ENCODE measurements around the gene CARMIL3.
A peak's percentile ranks its signal among the peaks of the same experiment; 100 is the strongest.

Gene CARMIL3

DNA sequence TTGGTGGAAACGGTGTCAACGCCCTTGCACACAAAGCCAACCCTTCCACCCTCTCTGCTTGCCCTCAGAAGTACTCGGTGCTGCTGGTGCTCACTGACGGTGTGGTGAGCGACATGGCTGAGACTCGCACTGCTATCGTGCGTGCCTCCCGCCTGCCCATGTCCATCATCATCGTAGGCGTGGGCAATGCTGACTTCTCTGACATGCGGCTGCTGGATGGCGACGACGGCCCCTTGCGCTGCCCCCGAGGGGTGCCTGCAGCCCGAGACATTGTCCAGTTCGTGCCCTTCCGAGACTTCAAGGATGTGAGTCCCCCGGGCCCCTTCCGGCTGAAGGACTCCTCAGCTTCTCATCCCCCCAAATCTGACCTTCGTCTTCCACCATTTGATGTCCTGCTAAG lies 25.3 kb downstream of the CARMIL3 start:
- DNase-seq: no peak

DNA sequence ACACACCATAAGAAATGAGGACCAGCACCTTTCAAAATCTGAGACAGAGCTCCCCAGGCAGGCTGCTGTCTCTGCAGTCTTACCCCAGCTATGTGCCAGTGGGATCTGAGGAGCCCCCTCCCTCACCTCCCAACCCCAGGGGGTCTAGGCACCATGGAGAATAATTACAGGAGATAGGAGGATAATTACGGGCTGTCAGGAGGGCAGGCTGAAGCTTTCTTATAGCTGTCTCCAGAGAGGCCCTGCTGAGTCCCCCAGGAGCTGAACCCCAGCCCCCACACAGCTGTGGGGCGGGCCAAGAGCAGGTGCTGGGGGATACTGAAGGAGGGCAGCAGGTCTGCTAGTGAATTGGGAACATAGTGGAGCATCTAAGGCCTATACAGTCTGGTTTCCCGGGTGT lies 26.3 kb downstream of the CARMIL3 start:
- no peak for DNase-seq

DNA sequence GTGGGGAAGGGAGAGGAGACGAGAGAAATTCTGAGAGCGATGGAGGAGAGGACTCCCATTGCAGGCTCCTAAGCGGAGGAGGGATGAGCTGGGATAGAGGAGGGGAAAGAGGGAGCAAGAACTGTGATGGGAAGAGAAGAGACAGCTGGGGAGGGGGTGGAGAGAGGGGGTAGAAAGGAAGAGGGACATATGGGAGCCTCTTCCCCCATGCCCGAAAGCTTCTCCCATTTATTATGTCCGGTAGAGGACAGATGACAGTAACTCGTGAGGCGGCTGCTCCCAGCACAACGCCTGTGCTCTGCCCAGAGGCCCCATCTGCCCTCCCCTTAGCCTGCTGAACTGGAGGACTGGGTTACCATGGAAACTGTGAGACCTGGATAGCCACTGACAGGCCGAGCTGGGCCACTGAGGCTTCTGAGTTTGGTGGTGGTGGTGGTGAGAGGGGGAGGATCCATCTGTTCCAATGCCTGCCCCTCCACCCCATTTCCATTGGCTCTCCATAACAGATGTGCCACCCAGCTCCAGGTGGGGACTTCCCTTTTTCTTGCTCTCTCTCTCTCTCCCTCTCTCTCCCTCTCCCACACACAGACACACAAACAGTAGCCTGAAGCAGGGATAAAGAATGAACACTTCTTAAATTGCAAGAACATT lies 27.8 kb downstream of the CARMIL3 start:
- peak; percentile 44 for DNase-seq

DNA sequence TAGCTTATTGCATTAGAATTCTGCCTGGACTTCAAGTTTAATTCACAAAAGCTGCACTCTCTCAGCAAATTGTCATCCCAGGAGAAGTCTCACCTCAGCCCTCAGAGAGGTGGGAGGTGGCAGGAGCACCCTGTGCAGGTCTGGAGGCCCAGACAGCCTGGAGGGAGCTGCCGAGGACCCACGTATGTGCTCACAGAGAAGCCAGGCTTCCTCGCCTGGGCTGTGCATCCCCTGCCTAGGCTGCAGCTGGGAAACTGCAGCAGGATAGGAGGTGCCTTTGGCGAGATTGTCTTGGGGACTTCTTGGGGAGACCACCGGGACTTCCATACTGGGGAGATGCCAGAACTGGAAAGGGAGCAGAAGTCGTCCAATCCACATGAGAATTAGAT lies 28.3 kb downstream of the CARMIL3 start:
- DNase-seq: no peak

DNA sequence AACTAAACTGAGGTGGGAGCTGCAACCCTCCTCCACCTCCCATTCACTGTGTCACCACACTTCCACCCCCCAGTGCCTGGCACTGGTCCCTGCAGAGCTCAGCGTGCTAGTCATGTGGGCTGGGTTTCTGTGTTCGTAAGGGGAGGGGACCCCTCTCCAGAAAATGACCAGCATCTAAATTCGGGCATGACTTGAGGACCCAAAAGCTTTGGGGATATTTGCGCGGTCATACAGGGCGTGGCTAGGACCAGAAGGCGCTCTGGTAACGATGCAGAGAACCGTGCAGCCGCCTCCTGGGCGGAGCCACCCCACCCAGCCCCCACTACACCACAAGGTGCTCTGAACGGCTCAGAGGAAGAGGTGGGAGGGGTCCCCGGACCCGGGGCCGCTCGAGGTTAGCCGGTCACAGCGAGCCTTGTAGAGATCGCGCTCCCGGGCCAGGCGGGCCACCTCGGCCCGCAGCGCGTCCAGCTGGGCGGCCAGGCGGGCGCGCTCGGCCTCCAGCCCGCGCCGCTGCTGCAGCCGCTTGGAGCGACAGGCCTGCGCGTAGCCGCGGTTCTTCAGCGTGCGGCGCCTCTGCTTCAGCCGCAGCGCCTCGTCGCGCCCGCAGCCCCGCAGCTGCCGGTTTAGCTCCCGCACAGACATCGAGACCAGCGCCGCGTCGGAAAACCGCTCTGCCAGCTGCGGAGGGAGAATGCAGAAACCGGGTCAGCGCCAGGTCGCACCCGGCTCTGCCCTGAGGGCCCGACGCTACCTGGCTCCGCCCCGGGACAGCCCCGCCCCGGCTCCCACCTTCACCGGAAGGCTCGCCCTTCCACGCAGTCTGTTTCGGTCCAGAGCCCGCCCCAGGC lies 29.3 kb downstream of the CARMIL3 start:
- DNase-seq: peak; percentile 47

DNA sequence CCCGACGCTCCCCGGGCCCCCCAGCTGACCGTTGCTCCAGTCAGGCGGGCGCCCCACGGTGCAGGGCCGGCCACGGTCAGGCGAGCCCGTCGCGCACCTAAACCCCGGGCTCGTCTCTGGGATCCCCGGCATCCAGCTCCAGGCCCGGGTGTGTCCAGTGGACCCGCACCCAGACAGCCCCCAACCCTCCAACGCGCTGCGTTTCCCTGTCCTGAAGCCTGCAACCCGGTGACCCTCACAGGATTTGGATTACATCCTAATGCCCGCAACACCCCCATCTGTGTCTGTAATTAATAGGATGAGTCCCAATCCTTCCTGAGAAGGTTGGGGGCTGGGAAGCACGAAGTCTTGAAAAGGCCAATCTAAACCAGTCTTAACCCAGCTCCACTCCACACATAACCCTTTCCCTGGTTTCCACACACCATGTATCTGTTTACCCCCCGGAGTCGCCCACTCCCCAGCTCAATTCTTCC lies 30.0 kb downstream of the CARMIL3 start:
- no peak for DNase-seq

DNA sequence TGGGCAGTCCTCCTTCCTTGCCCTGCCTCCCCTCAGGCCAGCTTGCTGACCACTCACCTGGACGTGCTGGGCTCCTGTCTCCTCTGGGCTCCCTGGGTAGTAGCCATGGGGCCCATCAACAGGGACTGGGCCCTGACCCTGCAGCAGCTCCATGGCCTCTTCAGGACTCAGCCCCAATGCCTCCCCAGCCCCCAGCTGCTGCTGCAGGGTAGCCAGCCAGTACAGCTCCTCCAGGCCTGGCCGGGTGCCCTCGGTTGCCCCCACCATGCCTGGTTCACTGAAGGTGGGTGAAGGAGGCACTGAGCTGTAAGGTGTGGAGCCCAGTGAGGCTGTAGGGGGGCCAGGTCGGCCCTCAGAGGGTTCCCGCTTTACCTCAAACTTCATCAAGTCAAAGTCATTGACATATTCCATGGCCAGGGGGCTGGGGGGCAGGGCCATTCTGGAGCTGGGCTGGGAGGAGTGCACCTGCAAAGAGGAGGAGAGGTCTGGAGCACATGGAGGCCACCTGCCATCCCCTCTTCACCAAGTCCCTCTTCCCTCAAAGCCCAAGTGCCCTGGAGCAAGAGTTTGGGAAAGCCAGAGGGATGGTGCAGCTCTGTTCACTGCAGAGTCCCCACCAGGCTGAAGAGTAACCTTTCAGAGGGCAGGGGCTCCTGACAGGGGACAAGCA lies 30.7 kb downstream of the CARMIL3 start:
- no peak for DNase-seq

DNA sequence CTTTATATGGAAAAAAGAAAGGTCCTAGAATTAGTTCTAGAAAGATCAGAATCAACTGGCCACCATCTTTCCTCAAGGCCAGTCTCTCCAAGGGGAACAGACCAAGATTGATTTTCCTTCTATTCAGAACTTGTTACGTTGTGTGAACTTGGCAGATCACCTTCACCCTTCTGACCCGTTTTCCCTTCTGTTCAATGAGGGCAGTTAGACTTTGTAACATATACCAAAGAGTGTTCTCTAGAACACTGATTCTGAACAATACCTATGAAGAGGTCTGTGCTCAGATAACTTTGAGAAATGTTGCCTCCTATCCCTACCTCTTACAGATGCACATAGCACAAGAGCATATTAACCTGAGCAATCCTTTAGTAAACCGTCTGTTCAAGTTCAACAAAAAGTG lies 31.7 kb downstream of the CARMIL3 start:
- no peak for DNase-seq

DNA sequence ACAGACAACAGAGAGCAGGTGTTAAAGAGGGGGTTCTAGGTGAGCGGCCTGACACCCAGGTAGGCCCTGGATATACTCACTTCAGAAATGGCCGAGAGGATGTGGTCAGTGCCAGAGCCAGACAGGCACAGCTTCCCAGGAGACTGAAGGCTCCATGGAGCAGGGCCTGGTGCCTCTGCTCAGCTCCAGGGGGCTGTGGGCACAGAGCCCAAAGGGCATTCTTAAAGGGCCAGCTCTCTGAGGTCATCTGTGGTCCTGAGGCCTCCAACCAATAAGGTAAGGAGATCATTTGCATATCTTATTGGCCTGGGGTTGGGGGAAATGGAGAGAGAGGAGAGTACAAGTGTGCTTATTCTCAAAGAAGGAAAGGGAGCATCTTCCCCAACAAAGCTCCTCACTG lies 32.6 kb downstream of the CARMIL3 start:
- DNase-seq: no peak

DNA sequence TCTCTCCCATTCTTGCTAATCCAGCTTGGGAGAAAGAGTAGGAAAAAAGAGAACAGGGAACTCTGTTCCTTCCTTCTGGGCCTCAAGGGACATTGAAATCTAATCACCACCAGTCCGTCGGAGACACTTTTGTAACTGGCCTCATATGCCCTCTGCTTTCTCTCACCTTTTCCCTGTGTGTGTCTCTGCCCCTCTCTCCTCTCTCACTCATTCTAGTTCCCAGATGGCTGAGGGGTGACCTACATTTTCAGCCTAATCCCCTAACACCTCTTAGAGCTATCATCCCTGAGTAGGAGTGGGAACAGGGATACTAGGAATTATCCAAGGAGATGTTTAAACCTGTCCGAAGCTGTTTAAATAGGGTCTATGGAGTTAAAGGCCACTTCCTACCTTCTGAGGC lies 33.4 kb downstream of the CARMIL3 start:
- no peak for DNase-seq

DNA sequence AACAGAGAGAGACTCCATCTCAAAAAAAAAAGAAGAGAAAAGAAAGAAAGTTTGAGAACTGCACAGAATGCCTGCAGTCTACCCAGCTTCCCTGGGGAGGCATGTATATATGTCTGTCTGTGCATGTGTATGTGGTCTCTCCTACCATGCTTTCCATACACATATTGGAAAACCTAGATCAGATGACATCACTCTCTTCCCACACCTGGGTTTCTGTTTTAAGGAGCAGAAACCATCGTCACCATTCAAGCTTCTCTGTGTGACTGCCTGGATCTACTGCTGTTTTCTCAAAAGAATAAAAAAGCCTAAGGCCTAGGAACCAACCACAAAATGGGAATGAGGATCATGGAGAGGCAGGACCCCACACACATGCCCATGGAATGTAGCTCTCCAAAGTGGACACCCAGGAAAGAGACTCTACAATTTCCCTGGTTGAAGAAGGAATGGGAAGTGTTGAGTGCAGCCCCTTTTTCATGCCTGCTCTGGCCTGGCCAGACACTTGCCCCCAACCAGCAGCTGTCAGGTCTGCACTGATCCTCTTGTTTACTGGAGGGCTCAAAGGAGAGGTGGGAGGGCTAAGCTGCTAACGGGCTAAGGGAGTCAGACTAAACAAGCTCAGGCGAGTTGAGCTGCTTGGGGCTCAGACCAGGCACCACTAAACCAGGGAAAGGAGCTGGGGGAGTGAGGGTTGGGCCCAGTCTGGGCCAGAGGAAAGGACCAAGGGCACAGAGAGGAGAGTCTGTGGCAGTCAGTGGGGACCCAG lies 34.6 kb downstream of the CARMIL3 start:
- no peak for DNase-seq

DNA sequence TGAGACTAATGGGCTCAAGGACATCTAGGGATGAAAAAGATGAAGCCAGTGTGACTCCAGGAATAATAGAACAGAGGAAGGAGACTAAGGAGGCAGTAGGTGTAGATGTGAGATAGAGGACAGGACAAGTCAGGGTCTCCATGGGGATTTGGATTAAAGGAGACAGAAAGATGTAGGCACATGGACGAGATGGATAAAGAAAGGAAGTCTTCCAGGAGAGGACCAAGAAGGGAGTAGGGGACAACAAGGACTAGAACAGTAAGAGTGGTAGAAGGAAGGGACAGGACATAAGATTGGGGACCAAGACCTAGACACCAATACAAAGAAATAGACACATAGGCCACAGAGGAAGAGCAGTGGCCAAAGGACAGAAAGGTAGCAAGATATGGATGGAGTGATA lies 35.2 kb downstream of the CARMIL3 start:
- DNase-seq: no peak

DNA sequence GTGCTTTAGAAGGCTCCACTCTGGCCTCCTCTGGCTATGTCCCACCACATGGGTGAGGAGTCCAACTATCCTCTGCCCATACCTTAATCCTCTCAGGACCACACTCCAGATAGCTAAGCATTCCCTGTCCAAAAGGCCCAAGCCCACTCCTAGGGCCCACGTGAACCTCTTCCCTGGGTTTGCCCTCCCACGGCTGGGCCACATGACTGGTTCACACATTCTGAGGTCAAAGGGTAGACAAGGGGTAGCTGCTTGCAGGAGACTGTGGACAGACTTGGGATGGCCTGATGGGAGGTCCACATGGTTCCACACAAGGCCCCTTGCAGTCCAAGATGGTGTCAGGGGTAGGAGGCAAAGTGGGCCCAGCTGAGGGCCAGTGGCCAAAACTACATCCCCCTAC lies 36.3 kb downstream of the CARMIL3 start:
- no peak for DNase-seq

DNA sequence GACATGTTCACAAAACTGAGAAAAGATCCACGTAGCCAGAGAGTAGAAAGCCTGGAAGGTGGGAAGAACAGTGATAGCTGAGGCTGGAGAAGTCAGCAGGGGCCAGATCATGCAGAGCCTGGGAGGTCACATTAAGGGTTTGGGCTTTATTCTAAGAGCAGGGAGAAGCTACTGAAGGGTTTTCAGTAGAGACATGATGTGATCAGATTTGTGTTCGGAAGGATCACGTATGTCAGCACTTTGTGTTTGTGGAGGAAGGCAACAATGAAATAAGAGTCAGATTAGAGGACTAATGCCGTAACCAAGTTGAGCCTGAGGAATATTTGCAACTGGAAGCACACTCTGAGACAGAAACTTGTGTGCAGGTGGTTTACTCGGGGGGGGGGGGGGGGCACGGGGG lies 38.1 kb downstream of the CARMIL3 start:
- DNase-seq: no peak

DNA sequence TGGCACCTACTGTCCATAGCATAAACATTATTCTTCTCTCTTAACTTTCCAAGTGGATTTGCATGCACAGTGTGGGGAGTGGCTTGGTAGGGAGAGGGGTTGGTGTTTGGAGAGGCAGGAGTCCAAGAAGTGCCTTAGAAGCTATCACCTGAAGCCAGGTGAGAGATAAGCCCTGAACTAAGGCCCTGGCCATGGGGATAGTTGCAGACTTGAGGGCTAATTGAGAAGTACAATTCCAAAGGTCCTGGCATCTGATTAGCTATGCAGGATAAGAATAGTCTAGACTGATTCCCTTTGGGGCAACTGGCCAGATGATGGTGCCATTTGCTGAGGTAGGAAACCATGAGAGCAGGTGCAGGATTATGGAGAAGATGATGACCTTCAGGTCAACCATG lies 40.3 kb downstream of the CARMIL3 start:
- DNase-seq: no peak

DNA sequence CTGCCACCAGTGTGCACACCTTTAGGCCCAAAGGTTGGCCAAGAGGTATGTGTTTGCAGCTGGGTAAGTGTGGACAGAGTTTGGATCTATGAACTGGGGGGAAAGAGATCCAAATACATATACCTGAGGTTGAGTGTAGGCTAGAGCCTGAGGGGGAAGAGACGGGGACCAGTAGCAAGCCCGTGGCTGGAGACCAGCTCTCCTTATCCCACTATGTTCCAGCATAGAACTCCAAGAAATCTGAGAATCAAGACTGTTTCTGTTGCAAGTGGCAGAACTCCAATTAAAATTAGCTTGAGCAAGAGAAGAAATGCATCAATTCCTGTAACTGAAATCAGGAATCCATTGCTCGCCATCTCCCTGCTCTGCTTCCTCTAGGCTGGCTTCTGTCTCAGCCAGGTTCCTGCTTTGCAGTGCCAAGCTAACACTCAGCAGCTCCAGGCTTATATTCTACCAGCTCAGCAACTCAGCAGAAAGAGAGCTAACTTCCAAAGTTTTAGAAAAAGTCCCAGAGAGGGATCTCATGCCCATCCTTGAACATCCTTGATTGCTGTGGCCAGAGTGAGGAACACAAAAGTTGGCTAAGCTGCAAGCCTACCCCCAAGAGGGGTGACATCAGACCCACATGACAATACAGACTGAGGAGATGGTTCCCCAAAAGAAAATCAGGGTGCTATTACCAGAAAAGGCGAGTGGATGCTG lies 40.8 kb downstream of the CARMIL3 start:
- no peak for DNase-seq

DNA sequence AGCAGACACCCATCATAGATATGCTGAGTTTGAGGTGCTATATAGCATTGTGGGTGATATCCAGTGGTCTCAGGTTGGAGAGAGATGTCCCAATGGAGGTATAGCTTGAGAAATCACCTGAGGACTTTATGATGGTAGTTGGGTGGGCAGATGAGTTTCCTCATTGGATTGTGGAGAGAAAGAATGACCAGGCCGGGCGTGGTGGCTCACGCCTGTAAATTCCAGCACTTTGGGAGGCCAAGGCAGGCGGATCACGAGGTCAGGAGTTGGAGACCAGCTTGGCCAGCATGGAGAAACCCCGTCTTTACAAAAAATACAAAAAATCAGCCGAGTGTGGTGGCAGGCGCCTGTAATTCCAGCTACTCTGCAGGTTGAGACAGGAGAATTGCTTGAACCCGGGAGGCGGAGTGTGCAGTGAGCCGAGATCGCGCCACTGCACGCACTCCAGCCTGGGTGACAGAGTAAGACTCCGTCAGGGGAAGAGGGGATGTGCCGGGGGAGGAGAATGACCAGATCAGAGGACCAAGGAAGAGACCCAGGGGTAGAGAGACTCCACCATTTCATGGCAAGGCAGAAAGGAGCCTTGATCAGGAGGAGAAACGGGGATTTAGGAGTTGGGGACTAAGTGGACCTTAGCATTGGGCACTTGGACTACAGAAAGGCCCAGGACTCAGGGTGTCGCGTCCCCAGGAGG lies 41.5 kb downstream of the CARMIL3 start:
- DNase-seq: no peak

DNA sequence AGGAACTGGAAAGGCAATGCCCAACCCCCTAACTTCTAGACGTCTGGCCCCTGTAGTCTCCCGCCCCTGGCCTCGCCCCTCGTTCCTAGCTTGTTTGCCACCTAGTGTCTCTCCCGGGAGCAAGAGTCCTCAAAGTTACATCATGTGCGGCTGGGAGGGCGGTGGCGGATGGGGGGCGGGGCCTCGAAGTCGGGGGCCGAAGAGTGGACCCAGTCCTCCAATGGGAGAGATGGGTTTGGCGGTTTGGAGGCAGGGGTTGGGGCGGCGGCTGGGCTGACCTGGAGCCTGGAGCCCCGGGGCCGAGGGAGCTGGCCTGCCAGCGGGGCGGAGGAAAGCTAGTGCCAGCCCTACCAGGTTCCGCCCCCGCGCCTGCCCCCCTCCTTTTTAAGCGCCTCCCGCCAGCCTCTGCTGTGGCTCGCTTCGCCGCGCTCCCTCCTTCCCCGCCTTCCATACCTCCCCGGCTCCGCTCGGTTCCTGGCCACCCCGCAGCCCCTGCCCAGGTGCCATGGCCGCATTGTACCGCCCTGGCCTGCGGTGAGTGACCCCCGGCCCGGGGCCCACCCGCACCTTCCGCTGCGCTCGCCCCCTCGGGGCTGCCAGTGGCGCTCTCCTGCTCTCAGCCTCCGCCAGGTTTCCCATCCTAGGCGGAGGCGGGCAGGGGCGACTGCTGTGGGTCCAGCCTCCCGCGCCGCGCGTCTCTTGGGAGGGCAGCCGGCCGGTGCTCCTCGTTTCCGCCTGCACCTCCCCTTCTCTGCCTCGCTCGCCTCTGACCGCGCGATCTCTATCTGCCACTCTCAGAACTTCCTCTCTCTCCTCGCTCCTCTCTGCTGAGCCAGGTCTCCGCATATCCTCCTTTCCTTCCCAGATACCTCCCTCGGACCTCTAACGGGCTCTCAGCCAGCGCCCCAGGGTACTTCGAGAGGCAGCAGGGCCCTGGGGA lies 42.4 kb downstream of the CARMIL3 start, which contains the start of gene PCK2:
Gene PCK2 (plus strand): TSS at position 411 of the 940 bp plus-strand sequence. CDS start 95 bp downstream, at position 506.
- DNase-seq: peak; percentile 88

DNA sequence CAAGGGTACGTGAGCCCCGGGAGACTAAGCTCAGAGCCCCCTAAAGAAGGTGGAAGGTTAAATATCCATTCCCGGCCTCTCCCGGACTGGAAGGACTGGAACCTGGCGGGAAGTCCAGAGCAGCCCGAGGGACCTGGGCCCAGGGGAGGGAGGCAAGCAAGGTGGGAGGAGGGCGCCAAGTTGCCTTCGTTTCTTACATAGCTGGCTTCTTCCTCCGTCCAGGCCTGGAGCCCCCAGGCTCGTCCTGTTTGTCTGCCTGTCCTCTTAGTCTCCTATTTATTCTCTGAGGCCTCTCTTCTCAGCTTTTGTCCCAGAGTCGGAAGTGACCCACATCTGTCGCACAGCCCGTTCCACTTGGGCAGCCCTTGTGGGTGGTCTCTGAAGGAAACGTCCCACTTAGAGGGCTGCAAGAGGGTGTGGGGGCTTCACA lies 43.0 kb downstream of the CARMIL3 start:
- no peak for DNase-seq

DNA sequence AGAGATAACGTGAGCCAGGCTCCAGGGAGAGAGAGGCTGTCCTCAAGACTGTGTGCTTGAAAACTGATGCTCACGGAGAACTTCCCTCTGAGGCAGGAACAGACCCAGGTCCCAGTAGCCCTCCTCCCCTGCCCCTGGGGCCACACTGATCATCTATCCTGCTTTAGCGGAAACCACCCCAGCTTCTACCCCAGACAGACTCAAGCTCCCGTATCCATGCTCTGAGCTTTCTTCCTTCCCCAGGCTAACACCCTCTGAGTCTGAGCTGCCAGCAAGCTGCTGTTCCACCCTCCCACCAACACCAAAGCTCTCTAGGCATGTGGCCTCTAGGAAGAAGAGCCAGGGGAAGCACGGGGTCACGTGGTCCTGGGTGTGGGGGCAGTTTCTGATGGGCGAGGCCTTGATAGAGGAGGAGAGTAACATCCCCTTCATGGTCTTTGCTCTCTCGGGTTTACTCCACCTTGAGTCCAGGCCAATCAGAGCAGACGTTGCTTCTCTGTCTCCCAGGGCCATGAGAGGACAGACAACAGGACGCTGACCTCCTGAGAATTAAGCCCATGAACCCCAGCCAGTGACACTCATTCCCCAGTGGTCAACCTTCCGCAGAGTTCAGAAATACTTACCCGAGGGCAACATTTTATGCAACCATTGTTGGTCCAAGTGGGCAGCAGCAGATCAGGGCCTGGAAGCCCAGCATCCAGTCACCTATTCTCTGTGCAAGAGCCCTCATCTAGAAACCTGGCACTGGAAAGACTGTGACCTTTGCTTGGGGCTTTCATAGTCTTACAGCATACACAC lies 43.7 kb downstream of the CARMIL3 start:
- DNase-seq: peak; percentile 77
